ENCODE measurements around the gene GDPGP1. TPM values are rescaled to one million over a fixed set of nuclear protein-coding genes. Genes with fewer than 3 reads are reported as not detected.

GDPGP1 gene
- total and polyA plus RNA-seq, 4 donors = 2.5 to 8.6 (median 5.1) TPM

DNA sequence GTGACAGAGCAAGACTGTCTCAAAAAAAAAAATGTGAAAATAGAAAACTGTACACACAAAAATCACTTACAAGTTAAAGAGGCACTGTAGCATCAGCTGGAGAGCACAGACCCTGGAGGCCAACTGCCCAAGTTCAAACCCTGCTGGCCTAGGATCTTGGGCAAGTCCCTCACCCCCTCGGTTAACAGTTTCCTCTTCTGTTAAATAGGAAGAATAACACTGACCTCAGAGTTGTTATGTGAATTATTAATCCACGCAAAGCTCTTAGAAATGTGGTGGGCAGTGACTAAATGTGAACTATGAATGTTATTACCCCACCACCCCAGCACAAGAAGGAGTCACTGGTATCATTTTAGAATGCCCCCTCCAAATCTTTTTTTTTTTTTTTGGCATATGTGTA is 11.5 kb upstream of the GDPGP1 start:
- Histone ChIP-seq H3K27ac (ENCODE audit: low read depth in 1 of 2, low read length in 2 of 2) (no peak overlapping the region), H3K9ac (ENCODE audit: low read depth in 1 of 2, low read length in 2 of 2) (no peak overlapping the region), H3K36me3 (ENCODE audit: control insufficient read depth in 4 of 4, insufficient read depth in 3 of 4, low read depth in 1 of 4, low read length in 3 of 4) (peaks cover 18 to 52% (median 39%) of the 10 kb centered on the region in 4 donors), H3K27me3 (ENCODE audit: control insufficient read depth in 4 of 4, insufficient read depth in 4 of 4, low read length in 3 of 4) (no peaks in the 10 kb centered on the region), H3K4me3 (ENCODE audit: low read depth in 1 of 3, low read length in 3 of 3) (no peak overlapping the region), H3K9me3 (ENCODE audit: control insufficient read depth in 4 of 4, low read length in 3 of 4) (no peaks in the 10 kb centered on the region), H3K4me1 (ENCODE audit: control insufficient read depth in 4 of 4, insufficient read depth in 4 of 4, low read length in 3 of 4) (peaks cover 0 to 13% (median 8%) of the 10 kb centered on the region in 4 donors)
- no peak for DNase-seq (ENCODE audit: low spot score)
- no peak for TF ChIP-seq RAD21 (IDR thresholded peaks at IDR 0.05)
- WGBS = 79% methylated on average over 2 of the region's 2 CpGs

GRCh38 chr15:90223441-90224165 is 10.4 kb upstream of the GDPGP1 start:
- Histone ChIP-seq H3K4me1 (ENCODE audit: control insufficient read depth in 4 of 4, insufficient read depth in 4 of 4, low read length in 3 of 4) (peaks cover 0 to 13% (median 8%) of the 10 kb centered on the region in 4 donors), H3K36me3 (ENCODE audit: control insufficient read depth in 4 of 4, insufficient read depth in 3 of 4, low read depth in 1 of 4, low read length in 3 of 4) (peaks cover 22 to 55% (median 42%) of the 10 kb centered on the region in 4 donors), H3K27ac (ENCODE audit: low read depth in 1 of 2, low read length in 2 of 2) (no peak overlapping the region), H3K4me3 (ENCODE audit: low read depth in 1 of 3, low read length in 3 of 3) (no peak overlapping the region), H3K9ac (ENCODE audit: low read depth in 1 of 2, low read length in 2 of 2) (no peak overlapping the region), H3K9me3 (ENCODE audit: control insufficient read depth in 4 of 4, low read length in 3 of 4) (no peaks in the 10 kb centered on the region), H3K27me3 (ENCODE audit: control insufficient read depth in 4 of 4, insufficient read depth in 4 of 4, low read length in 3 of 4) (no peaks in the 10 kb centered on the region)
- whole genome bisulfite sequencing = 95% methylated on average over 22 of the region's 22 CpGs
- no peak for DNase-seq (ENCODE audit: low spot score)
- no peak for TF ChIP-seq SP1 (IDR thresholded peaks at IDR 0.05)
- TF ChIP-seq NR2F2 (IDR thresholded peaks at IDR 0.05) = no peak
- no peak for TF ChIP-seq FOXA1 (IDR thresholded peaks at IDR 0.05)
- TF ChIP-seq HNF4G (IDR thresholded peaks at IDR 0.05) = no peak
- TF ChIP-seq, protein P1, sequence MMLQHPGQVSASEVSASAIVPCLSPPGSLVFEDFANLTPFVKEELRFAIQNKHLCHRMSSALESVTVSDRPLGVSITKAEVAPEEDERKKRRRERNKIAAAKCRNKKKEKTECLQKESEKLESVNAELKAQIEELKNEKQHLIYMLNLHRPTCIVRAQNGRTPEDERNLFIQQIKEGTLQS (IDR thresholded peaks at IDR 0.05) = no peak
- TF ChIP-seq JUND (IDR thresholded peaks at IDR 0.05) = no peak
- no peak for TF ChIP-seq CTCF (IDR thresholded peaks at IDR 0.05; ENCODE audit: low read depth, low read length, missing input control)

- peaks cover 28 to 66% (median 50%) of the 10 kb centered on the region in 4 donors for H3K36me3 ChIP-seq (ENCODE audit: control insufficient read depth in 4 of 4, insufficient read depth in 3 of 4, low read depth in 1 of 4, low read length in 3 of 4)
- peaks cover 1 to 22% (median 14%) of the 10 kb centered on the region in 4 donors for H3K4me1 ChIP-seq (ENCODE audit: control insufficient read depth in 4 of 4, insufficient read depth in 4 of 4, low read length in 3 of 4)
- no peaks in the 10 kb centered on the region for H3K9me3 ChIP-seq (ENCODE audit: control insufficient read depth in 4 of 4, low read length in 3 of 4)
- H3K27me3 ChIP-seq (ENCODE audit: control insufficient read depth in 4 of 4, insufficient read depth in 4 of 4, low read length in 3 of 4) = no peaks in the 10 kb centered on the region
- no peak for DNase-seq (ENCODE audit: low spot score)
- no peak overlapping the region for H3K4me3 ChIP-seq (ENCODE audit: low read depth in 1 of 3, low read length in 3 of 3)
- TF ChIP-seq REST (IDR thresholded peaks at IDR 0.05) = no peak
- TF ChIP-seq CTCF (IDR thresholded peaks at IDR 0.05; ENCODE audit: low read depth, low read length, missing input control) = no peak
- H3K27ac ChIP-seq (ENCODE audit: low read depth in 1 of 2, low read length in 2 of 2) = no peak overlapping the region
- H3K9ac ChIP-seq (ENCODE audit: low read depth in 1 of 2, low read length in 2 of 2) = no peak overlapping the region
- WGBS = 95% methylated on average over 17 of the region's 17 CpGs
These were observed 9.0 kb upstream of the GDPGP1 start for GRCh38 chr15:90225047-90225446.
